ENCODE results near the gene DNAJB13. TPM values are rescaled to one million over a fixed set of nuclear protein-coding genes. Genes with fewer than 3 reads are reported as not detected.
A peak's percentile ranks its signal among the peaks of the same experiment; 100 is the strongest.
"Not testable (repeated sequence)": the region's sequence is repeated elsewhere in the genome, so short reads cannot be mapped to it uniquely, and the experiment has no call there.

The DNAJB13 gene, protein sequence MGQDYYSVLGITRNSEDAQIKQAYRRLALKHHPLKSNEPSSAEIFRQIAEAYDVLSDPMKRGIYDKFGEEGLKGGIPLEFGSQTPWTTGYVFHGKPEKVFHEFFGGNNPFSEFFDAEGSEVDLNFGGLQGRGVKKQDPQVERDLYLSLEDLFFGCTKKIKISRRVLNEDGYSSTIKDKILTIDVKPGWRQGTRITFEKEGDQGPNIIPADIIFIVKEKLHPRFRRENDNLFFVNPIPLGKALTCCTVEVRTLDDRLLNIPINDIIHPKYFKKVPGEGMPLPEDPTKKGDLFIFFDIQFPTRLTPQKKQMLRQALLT
- not detected for polyA plus RNA-seq

GRCh38 chr11:73950869-73951710 lies at the start of gene DNAJB13:
Gene DNAJB13 (plus strand): TSS chr11:73951026. CDS start chr11:73951070, 44 bp downstream.
- Mint-ChIP-seq H3K4me3 (no peak within 1 kb of the TSS), H3K9me3 (peaks cover 0 to 2% (median 0%) of the 10 kb centered on the region in 6 donors), H3K27ac (no peak within 1 kb of the TSS), H3K4me1 (no peaks in the 10 kb centered on the region), H3K36me3 (peaks cover 0 to 4% (median 1%) of the 10 kb centered on the region in 3 donors), H3K27me3 (ENCODE audit: low read depth in 3 of 3) (peaks cover 0 to 7% (median 4%) of the 10 kb centered on the region in 3 donors)
- DNase-seq = no peak

DNA sequence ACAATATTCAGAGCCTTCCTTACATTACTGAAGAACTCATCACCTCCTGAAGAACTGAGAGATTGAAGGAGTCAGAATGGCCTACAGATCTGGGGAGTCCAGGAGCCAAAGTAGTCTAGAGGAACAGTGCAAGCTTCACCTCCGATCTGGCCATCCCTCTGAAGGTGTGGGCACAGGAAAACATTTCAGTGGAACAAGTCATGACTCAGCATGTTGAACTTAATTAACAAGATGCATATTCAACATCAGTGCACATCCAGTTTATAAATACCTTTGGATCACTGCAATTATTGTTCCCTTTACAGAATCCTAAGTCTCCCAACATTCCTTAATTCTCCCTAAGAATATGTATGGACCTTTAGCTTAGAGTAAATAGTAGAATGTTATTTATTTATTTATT lies 48.5 kb upstream of the DNAJB13 start:
- Mint-ChIP-seq H3K36me3 (peaks cover 15 to 27% (median 17%) of the 10 kb centered on the region in 3 donors), H3K27ac (no peak overlapping the region), H3K4me1 (no peaks in the 10 kb centered on the region), H3K4me3 (no peak overlapping the region), H3K9me3 (no peaks in the 10 kb centered on the region), H3K27me3 (ENCODE audit: low read depth in 3 of 3) (peaks cover 0 to 2% (median 0%) of the 10 kb centered on the region in 3 donors)
- DNase-seq = no peak

GRCh38 chr11:73907191-73907590 lies 43.6 kb upstream of the DNAJB13 start:
- H3K9me3 Mint-ChIP-seq = no peaks in the 10 kb centered on the region
- no peak overlapping the region for H3K27ac Mint-ChIP-seq
- DNase-seq = no peak
- no peak overlapping the region for H3K4me3 Mint-ChIP-seq
- peaks cover 0 to 2% (median 0%) of the 10 kb centered on the region in 3 donors for H3K27me3 Mint-ChIP-seq (ENCODE audit: low read depth in 3 of 3)
- H3K36me3 Mint-ChIP-seq = peaks cover 17 to 25% (median 21%) of the 10 kb centered on the region in 3 donors
- no peaks in the 10 kb centered on the region for H3K4me1 Mint-ChIP-seq

DNA sequence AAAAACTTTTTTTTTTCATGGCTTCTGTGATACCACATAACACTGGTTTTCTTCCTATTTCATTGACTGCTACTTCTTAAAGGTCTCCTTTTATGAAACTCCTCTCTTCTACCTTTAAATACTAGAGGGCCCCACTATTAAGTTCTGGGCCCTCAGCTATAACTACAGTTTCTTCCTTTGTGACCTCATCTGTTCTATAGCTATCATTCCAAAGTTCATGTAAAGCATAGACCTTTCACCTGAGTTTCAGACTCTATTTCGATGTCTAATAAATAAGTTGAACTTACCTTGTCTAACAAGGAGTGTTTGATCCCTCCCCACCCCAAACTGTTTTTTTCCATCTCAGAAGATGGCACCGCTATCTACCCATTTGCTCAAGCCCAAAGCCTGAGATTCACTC lies 38.8 kb upstream of the DNAJB13 start:
- Mint-ChIP-seq H3K36me3 (peaks cover 32 to 50% (median 33%) of the 10 kb centered on the region in 3 donors), H3K27ac (peak overlapping the region in 1 of 6 donors; percentile 13), H3K9me3 (no peaks in the 10 kb centered on the region), H3K27me3 (ENCODE audit: low read depth in 3 of 3) (no peaks in the 10 kb centered on the region), H3K4me1 (no peaks in the 10 kb centered on the region), H3K4me3 (no peak overlapping the region)
- DNase-seq = no peak

GRCh38 chr11:73913472-73913871 lies 37.4 kb upstream of the DNAJB13 start:
- no peaks in the 10 kb centered on the region for H3K4me1 Mint-ChIP-seq
- peaks cover 36 to 50% (median 37%) of the 10 kb centered on the region in 3 donors for H3K36me3 Mint-ChIP-seq
- H3K27me3 Mint-ChIP-seq (ENCODE audit: low read depth in 3 of 3) = no peaks in the 10 kb centered on the region

GRCh38 chr11:73914284-73914683 lies 36.5 kb upstream of the DNAJB13 start:
- Mint-ChIP-seq H3K36me3 (peaks cover 38 to 56% (median 43%) of the 10 kb centered on the region in 3 donors), H3K4me3 (no peak overlapping the region), H3K27ac (no peak overlapping the region), H3K27me3 (ENCODE audit: low read depth in 3 of 3) (no peaks in the 10 kb centered on the region), H3K9me3 (no peaks in the 10 kb centered on the region), H3K4me1 (no peaks in the 10 kb centered on the region)
- DNase-seq = no peak

More at GRCh38 chr11:73913472-73913871, 37.4 kb upstream of the DNAJB13 start:
- H3K27ac Mint-ChIP-seq = no peak overlapping the region
- H3K9me3 Mint-ChIP-seq = no peaks in the 10 kb centered on the region
- H3K4me3 Mint-ChIP-seq = no peak overlapping the region
- no peak for DNase-seq

GRCh38 chr11:73916435-73916834 lies 34.4 kb upstream of the DNAJB13 start:
- no peaks in the 10 kb centered on the region for H3K9me3 Mint-ChIP-seq
- peaks cover 39 to 54% (median 39%) of the 10 kb centered on the region in 3 donors for H3K36me3 Mint-ChIP-seq
- no peak for DNase-seq
- no peaks in the 10 kb centered on the region for H3K4me1 Mint-ChIP-seq
- H3K27ac Mint-ChIP-seq = no peak overlapping the region
- H3K27me3 Mint-ChIP-seq (ENCODE audit: low read depth in 3 of 3) = no peaks in the 10 kb centered on the region
- no peak overlapping the region for H3K4me3 Mint-ChIP-seq

DNA sequence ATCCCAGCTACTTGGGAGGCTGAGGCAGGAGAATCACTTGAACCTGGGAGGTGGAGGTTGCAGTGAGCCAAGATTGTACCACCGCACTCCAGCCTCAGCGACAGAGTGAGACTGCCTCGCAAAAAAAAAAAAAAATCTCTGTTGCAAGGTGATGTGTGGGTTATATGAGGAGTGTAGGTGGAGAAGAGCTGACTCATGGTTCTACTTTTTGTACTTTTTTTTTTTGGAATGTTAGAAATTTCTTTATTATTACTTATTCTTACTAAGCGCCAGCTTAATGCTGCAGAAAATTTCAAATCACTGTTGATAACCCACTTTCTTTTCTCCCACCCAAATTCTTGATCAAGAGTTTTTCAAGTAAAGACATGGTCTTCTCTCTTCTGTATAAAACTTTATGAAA lies 29.6 kb upstream of the DNAJB13 start:
- H3K27me3 Mint-ChIP-seq (ENCODE audit: low read depth in 3 of 3) = no peaks in the 10 kb centered on the region
- H3K27ac Mint-ChIP-seq = no peak overlapping the region
- no peak overlapping the region for H3K4me3 Mint-ChIP-seq
- no peak for DNase-seq
- H3K9me3 Mint-ChIP-seq = no peaks in the 10 kb centered on the region
- H3K36me3 Mint-ChIP-seq = peaks cover 31 to 40% (median 34%) of the 10 kb centered on the region in 3 donors
- H3K4me1 Mint-ChIP-seq = no peaks in the 10 kb centered on the region

- DNase-seq = no peak
- no peaks in the 10 kb centered on the region for H3K4me1 Mint-ChIP-seq
- no peaks in the 10 kb centered on the region for H3K27me3 Mint-ChIP-seq (ENCODE audit: low read depth in 3 of 3)
- no peak overlapping the region for H3K4me3 Mint-ChIP-seq
- no peaks in the 10 kb centered on the region for H3K9me3 Mint-ChIP-seq
- H3K27ac Mint-ChIP-seq = no peak overlapping the region
- peaks cover 15 to 49% (median 15%) of the 10 kb centered on the region in 3 donors for H3K36me3 Mint-ChIP-seq
Measured at GRCh38 chr11:73929388-73929787, 21.4 kb upstream of the DNAJB13 start.

DNA sequence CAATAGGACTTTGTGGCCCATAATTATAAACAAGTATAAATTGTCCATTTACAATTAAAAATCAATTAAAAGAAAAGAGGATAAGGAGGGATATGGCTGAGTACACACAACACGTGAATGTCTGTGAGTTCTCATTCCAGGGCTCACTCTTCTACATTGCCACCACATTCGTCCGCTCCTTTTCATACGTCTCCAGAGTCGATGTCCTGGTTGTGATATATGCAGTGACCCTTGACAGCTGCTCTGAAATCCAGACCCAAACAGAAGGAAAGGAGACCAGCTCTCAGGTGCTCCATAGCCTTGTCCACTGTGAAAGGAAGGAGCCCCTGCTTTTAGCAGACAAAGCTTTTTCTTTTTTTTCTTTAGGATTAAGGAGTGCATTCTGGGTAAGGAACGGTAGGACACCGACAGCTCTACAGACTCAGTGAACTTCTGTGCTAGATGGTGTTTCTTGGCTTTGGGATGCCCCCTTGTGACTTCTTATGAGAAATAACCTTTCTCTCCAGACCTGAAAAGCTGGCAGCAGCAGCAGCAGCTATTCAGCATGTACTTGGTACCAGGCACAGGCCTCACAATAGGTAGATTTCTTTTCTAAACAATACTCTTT lies 19.7 kb upstream of the DNAJB13 start:
- Mint-ChIP-seq H3K4me3 (no peak overlapping the region), H3K4me1 (no peaks in the 10 kb centered on the region), H3K27me3 (ENCODE audit: low read depth in 3 of 3) (no peaks in the 10 kb centered on the region), H3K36me3 (peaks cover 12 to 44% (median 16%) of the 10 kb centered on the region in 3 donors), H3K9me3 (no peaks in the 10 kb centered on the region), H3K27ac (no peak overlapping the region)
- DNase-seq = no peak

DNA sequence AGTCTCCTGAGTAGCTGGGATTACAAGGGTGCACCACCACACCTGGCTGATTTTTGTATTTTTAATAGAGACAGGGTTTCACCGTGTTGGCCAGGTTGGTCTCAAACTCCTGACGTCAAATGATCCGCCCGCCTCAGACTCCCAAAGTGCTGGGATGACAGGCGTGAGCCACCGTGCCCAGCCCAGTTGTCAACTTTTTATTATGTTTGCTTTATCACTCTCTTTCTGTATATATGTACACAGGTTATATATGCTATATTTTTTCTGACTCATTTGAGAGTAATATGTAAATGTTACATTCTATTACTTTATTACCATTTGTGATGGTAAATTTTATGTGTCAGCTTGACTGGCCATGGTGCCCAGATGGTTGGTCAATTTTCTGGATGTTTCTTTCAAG lies 18.9 kb upstream of the DNAJB13 start:
- no peak overlapping the region for H3K27ac Mint-ChIP-seq
- no peak overlapping the region for H3K4me3 Mint-ChIP-seq
- no peaks in the 10 kb centered on the region for H3K27me3 Mint-ChIP-seq (ENCODE audit: low read depth in 3 of 3)
- no peaks in the 10 kb centered on the region for H3K4me1 Mint-ChIP-seq
- no peaks in the 10 kb centered on the region for H3K9me3 Mint-ChIP-seq
- no peak for DNase-seq
- H3K36me3 Mint-ChIP-seq = peaks cover 9 to 41% (median 14%) of the 10 kb centered on the region in 3 donors

GRCh38 chr11:73932781-73933180 lies 18.0 kb upstream of the DNAJB13 start:
- Mint-ChIP-seq H3K4me3 (no peak overlapping the region), H3K9me3 (no peaks in the 10 kb centered on the region), H3K36me3 (peaks cover 4 to 32% (median 8%) of the 10 kb centered on the region in 3 donors), H3K4me1 (no peaks in the 10 kb centered on the region), H3K27ac (no peak overlapping the region), H3K27me3 (ENCODE audit: low read depth in 3 of 3) (no peaks in the 10 kb centered on the region)
- DNase-seq = no peak

DNA sequence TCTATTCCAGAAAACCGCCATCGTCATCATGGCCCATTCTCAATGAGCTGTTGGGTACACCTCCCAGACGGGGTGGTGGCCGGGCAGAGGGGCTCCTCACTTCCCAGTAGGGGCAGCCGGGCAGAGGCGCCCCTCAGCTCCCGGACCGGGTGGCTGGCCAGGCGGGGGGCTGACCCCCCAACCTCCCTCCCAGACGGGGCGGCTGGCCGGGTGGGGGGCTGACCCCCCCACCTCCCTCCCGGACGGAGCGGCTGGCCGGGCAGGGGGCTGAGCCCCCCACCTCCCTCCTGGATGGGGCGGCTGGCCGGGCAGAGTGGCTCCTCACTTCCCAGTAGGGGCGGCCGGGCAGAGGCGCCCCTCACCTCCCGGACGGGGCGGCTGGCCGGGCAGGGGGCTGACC lies 14.8 kb upstream of the DNAJB13 start:
- H3K27me3 Mint-ChIP-seq (ENCODE audit: low read depth in 3 of 3); H3K9me3 Mint-ChIP-seq; H3K4me3 Mint-ChIP-seq; H3K4me1 Mint-ChIP-seq; DNase-seq; H3K27ac Mint-ChIP-seq: not testable (repeated sequence)
- H3K36me3 Mint-ChIP-seq = peaks cover 4 to 21% (median 13%) of the 10 kb centered on the region in 3 donors

DNA sequence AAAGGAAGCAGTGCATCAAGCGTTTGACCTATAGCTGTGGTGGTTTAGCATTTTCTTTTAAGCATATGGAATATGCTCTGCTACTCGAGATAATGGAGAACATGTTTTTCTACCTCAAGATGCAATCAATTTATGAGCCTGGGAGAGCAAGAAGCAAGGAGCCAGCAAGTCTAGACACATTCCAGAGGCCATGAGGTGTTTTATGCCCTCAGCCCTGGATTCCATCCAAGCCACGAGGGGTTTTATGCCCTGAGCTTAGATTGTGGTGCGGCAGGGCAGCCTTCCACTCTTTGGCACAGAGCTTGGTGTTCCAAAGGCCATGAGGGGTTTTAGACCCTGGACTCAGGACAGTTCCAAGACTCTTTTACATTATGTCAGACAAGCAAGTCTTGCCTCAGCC lies 11.7 kb upstream of the DNAJB13 start:
- Mint-ChIP-seq H3K4me1 (no peaks in the 10 kb centered on the region), H3K36me3 (peaks cover 6 to 19% (median 13%) of the 10 kb centered on the region in 3 donors), H3K27ac (no peak overlapping the region), H3K4me3 (no peak overlapping the region), H3K9me3 (peaks cover 0 to 9% (median 3%) of the 10 kb centered on the region in 6 donors), H3K27me3 (ENCODE audit: low read depth in 3 of 3) (no peaks in the 10 kb centered on the region)
- DNase-seq = no peak
